ENCODE measurements around the gene SLC9C1. TPM values are rescaled to one million over a fixed set of nuclear protein-coding genes. Genes with fewer than 3 reads are reported as not detected.
A peak's percentile ranks its signal among the peaks of the same experiment; 100 is the strongest.

The SLC9C1 gene
- total RNA-seq, 1 donor = 0.10 TPM

GRCh38 chr3:112133626-112134334 is 160.2 kb downstream of the SLC9C1 start:
- Histone ChIP-seq H3K4me3 (ENCODE audit: low read length) (no peak overlapping the region), H3K9me3 (ENCODE audit: low read depth, low read length) (no peaks in the 10 kb centered on the region), H3K4me1 (ENCODE audit: insufficient read depth, low read length) (peaks cover 54% of the 10 kb centered on the region), H3K27me3 (ENCODE audit: insufficient read depth, low read length) (no peaks in the 10 kb centered on the region)

DNA sequence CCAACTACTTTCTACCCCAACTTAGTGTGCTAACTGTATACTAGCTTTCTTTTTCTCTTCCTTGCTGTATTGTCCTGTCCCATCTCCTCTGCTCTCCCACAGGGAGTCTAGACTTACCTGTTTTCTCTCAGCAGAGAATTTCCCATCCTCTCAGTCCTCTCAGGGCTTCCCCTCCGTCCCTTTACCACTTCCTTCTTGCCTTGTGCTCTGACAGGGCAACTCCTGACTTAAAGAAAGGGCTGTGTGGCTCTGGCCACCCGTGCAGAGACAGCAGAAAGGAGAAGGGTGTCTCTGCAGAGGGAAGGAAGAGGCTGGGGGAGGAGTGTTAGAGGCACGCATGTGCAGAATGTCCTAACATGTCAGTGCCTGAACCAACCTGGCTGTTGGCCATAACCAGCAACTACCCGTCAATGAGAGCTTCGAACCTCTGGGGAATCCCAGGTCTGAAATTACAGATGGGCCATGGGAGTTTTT is 161.0 kb downstream of the SLC9C1 start, which contains the start of gene GCSAM:
Gene GCSAM (minus strand): TSS at position 274 of the 474 bp plus-strand sequence. CDS start 128 bp downstream, at position 146.
- Histone ChIP-seq H3K9me3 (ENCODE audit: low read depth, low read length) (no peaks in the 10 kb centered on the region), H3K4me1 (ENCODE audit: insufficient read depth, low read length) (peaks cover 60% of the 10 kb centered on the region), H3K27me3 (ENCODE audit: insufficient read depth, low read length) (no peaks in the 10 kb centered on the region), H3K4me3 (ENCODE audit: low read length) (peak within 1 kb of the TSS; percentile 15)

- no peaks in the 10 kb centered on the region for H3K9me3 ChIP-seq (ENCODE audit: low read depth, low read length)
- H3K4me1 ChIP-seq (ENCODE audit: insufficient read depth, low read length) = peaks cover 65% of the 10 kb centered on the region
- H3K4me3 ChIP-seq (ENCODE audit: low read length) = peak overlapping the region; percentile 15
- H3K27me3 ChIP-seq (ENCODE audit: insufficient read depth, low read length) = no peaks in the 10 kb centered on the region
Observed at GRCh38 chr3:112132554-112132953, 161.5 kb downstream of the SLC9C1 start.

DNA sequence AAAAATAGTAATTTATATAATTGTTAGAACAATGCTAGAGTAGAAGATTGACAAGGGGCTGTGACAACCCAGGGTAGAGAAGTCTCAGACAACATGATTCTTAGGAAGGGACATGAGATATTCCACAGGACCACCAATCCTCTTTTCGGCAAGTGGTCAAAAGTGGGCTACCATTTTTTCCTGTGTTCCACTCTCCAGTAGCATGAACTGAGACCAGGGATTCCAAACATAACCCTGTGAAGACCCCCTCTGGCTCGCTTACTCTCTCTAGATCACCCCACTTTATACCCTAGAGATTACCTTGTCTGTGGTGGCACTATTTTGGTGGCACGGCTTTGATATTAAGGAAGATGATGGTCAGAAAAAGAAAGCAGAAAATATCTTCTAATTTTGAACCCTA is 161.9 kb downstream of the SLC9C1 start:
- no peaks in the 10 kb centered on the region for H3K27me3 ChIP-seq (ENCODE audit: insufficient read depth, low read length)
- H3K9me3 ChIP-seq (ENCODE audit: low read depth, low read length) = no peaks in the 10 kb centered on the region
- peaks cover 69% of the 10 kb centered on the region for H3K4me1 ChIP-seq (ENCODE audit: insufficient read depth, low read length)
- no peak overlapping the region for H3K4me3 ChIP-seq (ENCODE audit: low read length)

GRCh38 chr3:112131111-112131510 is 162.9 kb downstream of the SLC9C1 start:
- Histone ChIP-seq H3K27me3 (ENCODE audit: insufficient read depth, low read length) (no peaks in the 10 kb centered on the region), H3K9me3 (ENCODE audit: low read depth, low read length) (no peaks in the 10 kb centered on the region), H3K4me3 (ENCODE audit: low read length) (no peak overlapping the region), H3K4me1 (ENCODE audit: insufficient read depth, low read length) (peaks cover 71% of the 10 kb centered on the region)

- Histone ChIP-seq H3K4me1 (ENCODE audit: insufficient read depth, low read length) (peaks cover 76% of the 10 kb centered on the region), H3K27me3 (ENCODE audit: insufficient read depth, low read length) (no peaks in the 10 kb centered on the region), H3K4me3 (ENCODE audit: low read length) (no peak overlapping the region), H3K9me3 (ENCODE audit: low read depth, low read length) (no peaks in the 10 kb centered on the region)
Observed at GRCh38 chr3:112130638-112130993, 163.4 kb downstream of the SLC9C1 start.

DNA sequence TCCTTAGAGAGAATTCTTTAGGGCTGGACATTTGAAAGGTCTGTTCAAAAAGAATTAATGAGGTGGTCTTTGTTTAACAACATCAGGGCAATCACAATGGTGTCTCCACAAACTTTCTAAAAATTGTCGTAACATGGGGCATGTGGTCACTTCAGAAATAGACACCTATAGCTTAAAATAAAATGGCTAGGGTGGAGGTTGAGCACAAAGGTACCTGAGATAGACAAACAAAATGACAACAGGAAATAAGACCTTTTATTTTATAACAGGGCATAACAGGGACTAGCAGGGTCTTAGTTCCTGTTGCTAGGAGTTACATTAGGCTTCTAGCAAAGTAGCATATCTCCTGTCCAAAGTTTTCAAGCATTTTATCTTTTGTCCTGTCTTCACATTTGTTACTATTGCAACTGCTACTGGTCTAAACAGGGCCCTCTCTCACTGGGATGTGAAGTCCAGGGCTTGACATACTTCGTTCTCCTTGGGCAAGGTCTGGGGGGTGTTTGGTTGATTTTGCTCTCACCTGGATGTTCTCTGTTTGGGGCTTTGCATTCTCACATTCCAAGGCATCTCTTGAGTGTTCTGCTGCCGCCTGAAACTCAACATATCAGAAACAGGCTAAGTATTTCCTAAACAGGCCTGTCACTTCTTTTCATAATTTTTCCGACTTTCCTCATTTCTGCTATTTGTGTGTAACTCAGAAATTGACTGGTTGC is 163.9 kb downstream of the SLC9C1 start:
- Histone ChIP-seq H3K4me1 (ENCODE audit: insufficient read depth, low read length) (peaks cover 81% of the 10 kb centered on the region), H3K4me3 (ENCODE audit: low read length) (no peak overlapping the region), H3K9me3 (ENCODE audit: low read depth, low read length) (no peaks in the 10 kb centered on the region), H3K27me3 (ENCODE audit: insufficient read depth, low read length) (no peaks in the 10 kb centered on the region)

DNA sequence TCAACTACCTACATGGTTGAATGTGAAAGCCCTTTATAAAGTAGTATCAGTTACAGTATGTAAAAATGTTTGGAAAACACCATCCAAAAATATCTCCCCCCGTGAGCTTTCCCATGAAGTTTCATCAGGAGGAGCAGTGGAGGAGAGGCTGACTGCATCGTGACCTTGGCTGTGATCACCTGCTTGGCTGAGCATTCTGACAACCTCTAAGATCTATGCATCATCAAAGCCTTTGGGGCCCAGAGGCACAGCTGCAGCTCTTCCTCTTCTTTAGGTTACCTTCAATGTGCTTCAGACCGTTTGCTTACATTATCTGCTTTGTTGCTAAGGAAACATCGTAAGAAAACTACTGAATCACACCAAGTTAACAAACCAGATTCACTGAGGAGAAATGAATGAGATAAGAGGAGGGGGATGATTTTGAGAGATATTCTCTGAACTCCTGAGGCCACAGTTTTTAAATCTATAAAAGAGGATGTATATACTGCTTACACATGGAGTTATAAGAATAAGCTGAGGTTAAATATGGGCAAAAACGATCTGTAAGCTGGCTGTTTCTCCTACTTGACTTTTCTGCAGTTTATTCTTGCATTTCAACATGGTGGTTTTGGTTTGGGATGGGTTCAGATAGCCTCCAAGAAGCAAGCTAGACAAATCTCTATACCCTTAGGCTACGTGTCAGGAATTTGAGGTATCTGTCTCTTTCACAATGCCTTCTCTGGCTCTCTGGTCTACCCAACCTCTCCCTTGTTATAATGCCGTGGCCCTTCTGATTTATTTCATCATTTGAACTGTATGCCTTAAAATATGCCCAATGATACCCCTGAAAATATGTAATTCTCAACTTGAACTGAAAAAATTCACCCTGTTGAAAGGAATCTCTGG is 164.9 kb downstream of the SLC9C1 start:
- H3K4me1 ChIP-seq (ENCODE audit: insufficient read depth, low read length) = peaks cover 79% of the 10 kb centered on the region
- H3K27me3 ChIP-seq (ENCODE audit: insufficient read depth, low read length) = no peaks in the 10 kb centered on the region
- H3K4me3 ChIP-seq (ENCODE audit: low read length) = no peak overlapping the region
- no peaks in the 10 kb centered on the region for H3K9me3 ChIP-seq (ENCODE audit: low read depth, low read length)

- Histone ChIP-seq H3K9me3 (ENCODE audit: low read depth, low read length) (no peaks in the 10 kb centered on the region), H3K4me1 (ENCODE audit: insufficient read depth, low read length) (peaks cover 72% of the 10 kb centered on the region), H3K4me3 (ENCODE audit: low read length) (no peak overlapping the region), H3K27me3 (ENCODE audit: insufficient read depth, low read length) (no peaks in the 10 kb centered on the region)
Observed at GRCh38 chr3:112127522-112128494, 166.2 kb downstream of the SLC9C1 start.

- Histone ChIP-seq H3K9me3 (ENCODE audit: low read depth, low read length) (no peaks in the 10 kb centered on the region), H3K27me3 (ENCODE audit: insufficient read depth, low read length) (no peaks in the 10 kb centered on the region), H3K4me1 (ENCODE audit: insufficient read depth, low read length) (peaks cover 67% of the 10 kb centered on the region), H3K4me3 (ENCODE audit: low read length) (no peak overlapping the region)
Observed at GRCh38 chr3:112126511-112126911, 167.5 kb downstream of the SLC9C1 start.

GRCh38 chr3:112124907-112125607 is 169.0 kb downstream of the SLC9C1 start:
- Histone ChIP-seq H3K9me3 (ENCODE audit: low read depth, low read length) (no peaks in the 10 kb centered on the region), H3K4me1 (ENCODE audit: insufficient read depth, low read length) (peaks cover 65% of the 10 kb centered on the region), H3K27me3 (ENCODE audit: insufficient read depth, low read length) (no peaks in the 10 kb centered on the region), H3K4me3 (ENCODE audit: low read length) (no peak overlapping the region)

GRCh38 chr3:112123548-112123947 is 170.5 kb downstream of the SLC9C1 start:
- Histone ChIP-seq H3K9me3 (ENCODE audit: low read depth, low read length) (no peaks in the 10 kb centered on the region), H3K27me3 (ENCODE audit: insufficient read depth, low read length) (no peaks in the 10 kb centered on the region), H3K4me1 (ENCODE audit: insufficient read depth, low read length) (peaks cover 66% of the 10 kb centered on the region), H3K4me3 (ENCODE audit: low read length) (no peak overlapping the region)

DNA sequence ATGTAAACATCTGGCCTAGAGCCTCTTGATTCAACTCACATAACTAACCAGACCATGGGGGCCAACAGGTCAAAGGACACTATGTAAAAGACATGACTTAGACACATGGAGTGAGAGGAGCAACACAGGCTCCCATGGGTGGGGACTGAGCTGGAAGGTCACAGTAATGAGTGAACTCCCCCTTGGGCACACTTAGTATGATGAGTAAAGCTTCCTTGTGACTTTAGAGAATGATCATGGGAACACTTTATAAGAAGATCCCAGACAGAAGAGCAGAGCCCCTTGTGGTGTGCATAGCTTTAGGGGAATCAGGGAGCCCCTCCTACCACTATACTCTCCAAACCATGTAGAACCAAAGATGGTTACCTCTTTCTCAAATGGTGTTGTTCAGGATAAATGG is 171.1 kb downstream of the SLC9C1 start:
- H3K4me1 ChIP-seq (ENCODE audit: insufficient read depth, low read length) = peaks cover 65% of the 10 kb centered on the region
- no peak overlapping the region for H3K4me3 ChIP-seq (ENCODE audit: low read length)
- H3K27me3 ChIP-seq (ENCODE audit: insufficient read depth, low read length) = no peaks in the 10 kb centered on the region
- no peaks in the 10 kb centered on the region for H3K9me3 ChIP-seq (ENCODE audit: low read depth, low read length)
